GM12892 (cell line): Measurements from ENCODE around the gene MTRFR.
"Not testable (repeated sequence)": the region's sequence is repeated elsewhere in the genome, so short reads cannot be mapped to it uniquely, and the experiment has no call there.

Experiments
- DNase-seq: peaks from one replicate; pipeline ENCODE4 v3.0.0; 2011; ENCODE audit not compliant: insufficient read length
- FAIRE-seq: peaks from 2 replicates; lab custom pipeline; 2011; peaks lifted over from hg19 to GRCh38; lab: Jason Lieb, UNC
- POLR2A ChIP-seq: IDR thresholded peaks from 2 replicates; pipeline ENCODE4 v1.6.1; 2011; ENCODE audit warnings: low read depth, low read length, control low read depth
- POLR2AphosphoS5 ChIP-seq: IDR thresholded peaks from 2 replicates; pipeline ENCODE4 v1.6.1; 2011; ENCODE audit warnings: low read depth, low read length, control low read depth
- TAF1 ChIP-seq: IDR thresholded peaks from 2 replicates; pipeline ENCODE4 v1.6.1; 2011; ENCODE audit warnings: low read depth, mild to moderate bottlenecking, control low read depth, low read length, borderline replicate concordance

Gene MTRFR

GRCh38 chr12:123233505-123234308 is 471 bp downstream of the MTRFR start:
- TF ChIP-seq POLR2A = no peak
- no peak for TF ChIP-seq TAF1
- FAIRE-seq (no peak), DNase-seq (no peak)

DNA sequence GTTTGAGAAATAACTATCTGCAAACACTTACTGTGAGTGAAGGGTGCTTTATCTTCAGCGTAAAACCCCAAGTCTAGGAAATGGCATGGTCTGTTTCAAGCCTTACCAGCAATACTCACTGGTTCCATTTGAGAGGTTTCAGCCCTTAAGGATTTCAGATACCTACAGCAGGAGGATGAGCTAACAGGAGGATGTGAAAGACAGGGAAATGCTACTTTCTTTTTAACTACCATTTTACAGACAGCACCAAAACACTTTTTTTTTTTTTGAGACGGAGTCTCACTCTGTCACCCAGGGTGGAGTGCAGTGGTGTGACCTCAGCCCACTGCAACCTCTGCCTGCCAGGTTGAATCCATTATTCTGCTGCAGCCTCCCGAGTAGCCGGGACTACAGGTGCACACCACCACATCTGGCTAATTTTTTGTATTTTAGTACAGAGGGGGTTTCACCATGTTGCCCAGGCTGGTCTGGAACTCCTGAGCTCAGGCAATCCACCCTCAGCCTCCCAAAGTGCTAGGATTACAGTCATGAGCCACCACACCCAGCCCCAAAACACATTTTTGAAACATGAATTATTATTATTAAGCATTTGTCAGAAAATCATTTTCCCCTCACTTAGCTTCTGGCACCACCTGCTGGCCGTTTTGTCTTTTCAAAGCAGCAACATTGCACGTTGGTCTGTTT is 4.6 kb downstream of the MTRFR start:
- FAIRE-seq = peak; percentile 69
- DNase-seq = no peak
- TF ChIP-seq TAF1 = no peak
- no peak for TF ChIP-seq POLR2AphosphoS5
- TF ChIP-seq POLR2A = no peak

DNA sequence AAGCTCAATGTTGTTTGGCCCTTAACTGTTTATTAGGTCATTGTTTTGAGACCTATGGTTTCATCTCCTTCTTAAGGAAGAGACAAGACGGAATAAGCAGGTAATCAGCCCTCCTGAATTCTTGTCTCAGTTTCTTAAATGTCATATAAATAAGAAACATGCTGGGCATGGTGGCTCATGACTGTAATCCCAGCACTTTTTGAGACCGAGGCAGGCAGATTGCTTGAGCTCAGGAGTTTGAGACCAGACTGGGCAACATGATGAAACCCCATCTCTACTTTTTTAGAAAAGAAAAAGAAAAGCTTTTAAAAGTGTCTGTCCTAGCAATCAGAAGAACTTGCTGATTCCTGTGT is 5.1 kb downstream of the MTRFR start:
- FAIRE-seq = no peak
- DNase-seq = no peak
- TF ChIP-seq POLR2A (no peak), TAF1 (no peak), POLR2AphosphoS5 (no peak)

DNA sequence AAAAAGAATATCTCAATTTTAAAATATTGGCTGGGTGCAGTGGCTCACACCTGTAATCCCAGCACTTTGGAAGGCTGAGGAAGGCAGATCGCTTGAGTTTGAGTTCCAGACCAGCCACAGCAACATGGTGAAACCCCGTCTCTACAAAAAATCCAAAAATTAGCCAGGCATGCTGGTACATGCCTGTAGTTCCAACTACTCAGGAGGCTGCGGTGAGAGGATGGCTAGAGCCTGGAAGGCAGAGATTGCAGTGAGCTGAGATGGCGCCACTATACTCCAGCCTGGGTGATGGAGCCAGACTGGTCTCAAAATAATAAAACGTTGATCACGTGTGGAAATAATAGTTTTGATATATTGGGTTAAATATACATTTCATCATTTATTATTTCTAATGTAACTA is 5.7 kb downstream of the MTRFR start:
- no peak for TF ChIP-seq POLR2AphosphoS5
- TF ChIP-seq TAF1 = no peak
- TF ChIP-seq POLR2A = no peak
- DNase-seq (no peak), FAIRE-seq (no peak)

DNA sequence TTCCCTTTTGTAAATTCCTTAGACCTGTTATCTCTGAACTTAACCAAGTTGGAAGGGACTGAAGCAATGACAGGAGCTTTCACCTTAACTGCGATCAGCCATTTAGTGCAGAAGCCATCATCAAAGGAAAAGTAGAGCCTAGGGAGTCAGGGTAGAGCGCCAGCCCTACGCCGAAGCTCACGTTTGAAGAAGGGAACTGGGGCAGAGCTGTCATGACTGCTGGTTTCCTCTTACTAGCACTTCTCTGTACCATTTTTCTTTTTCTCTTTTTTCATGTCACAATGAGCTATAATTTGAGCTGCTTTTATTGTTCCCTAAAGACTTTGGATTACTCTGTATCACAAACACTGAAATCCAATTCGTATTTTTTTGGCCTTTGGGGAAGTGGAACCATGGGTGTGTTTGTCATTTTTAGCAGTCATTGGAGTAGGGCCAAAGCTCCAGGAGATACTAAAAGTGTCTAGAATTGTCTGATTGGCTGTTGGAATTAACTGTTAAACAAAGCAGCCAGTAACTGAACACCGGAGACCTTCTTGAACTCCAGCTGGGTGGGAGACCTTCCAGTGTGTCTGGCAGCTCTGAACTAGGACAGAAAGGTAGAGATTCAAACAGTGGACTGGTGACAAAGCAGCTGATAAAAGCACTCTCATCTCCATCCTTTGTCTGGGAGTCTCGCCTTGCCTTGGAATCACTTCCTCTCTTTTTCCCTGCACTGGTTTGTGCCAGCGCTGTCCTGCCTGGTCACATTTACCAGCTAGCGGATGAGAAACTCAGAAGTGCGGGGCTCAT is 9.1 kb downstream of the MTRFR start:
- no peak for DNase-seq
- TF ChIP-seq TAF1 (no peak), POLR2AphosphoS5 (no peak), POLR2A (no peak)

DNA sequence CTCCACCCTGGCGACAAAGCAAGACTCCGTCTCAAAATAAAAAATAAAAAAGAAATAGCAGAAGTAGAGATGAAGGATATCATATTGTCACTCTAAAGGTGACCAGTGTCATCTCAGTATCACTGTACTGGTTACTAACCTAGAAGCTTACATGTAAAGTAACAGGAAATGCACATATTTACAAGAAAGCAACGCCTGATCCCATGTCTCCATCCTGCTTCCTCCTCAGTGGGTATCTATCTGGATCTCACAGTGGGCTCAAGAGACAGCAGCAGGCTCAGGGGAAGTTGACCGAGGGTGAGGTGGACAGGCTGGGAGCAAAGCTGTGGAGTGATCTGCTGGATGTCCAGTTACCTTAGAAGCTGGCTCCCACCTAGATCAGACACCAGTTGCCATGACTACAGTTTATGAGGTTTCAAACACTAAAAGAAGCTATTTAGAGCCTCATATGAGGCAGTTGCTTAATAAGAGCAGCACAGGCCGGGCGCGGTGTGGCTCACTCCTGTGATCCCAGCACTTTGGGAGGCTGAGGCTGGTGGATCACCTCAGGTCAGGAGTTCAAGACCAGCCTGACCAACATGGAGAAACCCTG is 10.5 kb downstream of the MTRFR start:
- FAIRE-seq (no peak), DNase-seq (no peak)
- no peak for TF ChIP-seq TAF1
- TF ChIP-seq POLR2AphosphoS5 = no peak
- no peak for TF ChIP-seq POLR2A

More for the DNA sequence above, 9.1 kb downstream of the MTRFR start:
- FAIRE-seq = no peak

DNA sequence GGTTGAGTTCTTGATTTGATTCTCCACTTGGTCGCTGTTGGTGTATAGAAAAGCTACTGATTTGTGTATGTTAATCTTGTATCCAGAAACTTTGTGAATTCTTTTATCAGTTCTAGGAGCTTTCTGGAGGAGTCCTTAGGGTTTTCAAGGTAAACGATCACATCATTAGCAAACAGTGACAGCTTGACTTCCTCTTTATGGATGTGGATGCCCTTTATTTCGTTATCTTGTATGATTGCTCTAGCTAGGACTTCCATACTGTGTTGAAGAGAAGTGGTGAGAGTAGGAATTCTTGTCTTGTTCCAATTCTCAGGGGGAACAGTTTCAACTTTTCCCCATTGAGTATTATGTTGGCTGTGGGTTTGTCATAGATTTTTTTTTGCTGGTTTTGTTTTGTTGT is 12.4 kb downstream of the MTRFR start:
- FAIRE-seq (no peak), DNase-seq (no peak)
- no peak for TF ChIP-seq POLR2AphosphoS5
- TF ChIP-seq POLR2A = no peak
- no peak for TF ChIP-seq TAF1

- not testable (repeated sequence) for FAIRE-seq, DNase-seq
Measured at GRCh38 chr12:123248129-123248528, 14.9 kb downstream of the MTRFR start.

DNA sequence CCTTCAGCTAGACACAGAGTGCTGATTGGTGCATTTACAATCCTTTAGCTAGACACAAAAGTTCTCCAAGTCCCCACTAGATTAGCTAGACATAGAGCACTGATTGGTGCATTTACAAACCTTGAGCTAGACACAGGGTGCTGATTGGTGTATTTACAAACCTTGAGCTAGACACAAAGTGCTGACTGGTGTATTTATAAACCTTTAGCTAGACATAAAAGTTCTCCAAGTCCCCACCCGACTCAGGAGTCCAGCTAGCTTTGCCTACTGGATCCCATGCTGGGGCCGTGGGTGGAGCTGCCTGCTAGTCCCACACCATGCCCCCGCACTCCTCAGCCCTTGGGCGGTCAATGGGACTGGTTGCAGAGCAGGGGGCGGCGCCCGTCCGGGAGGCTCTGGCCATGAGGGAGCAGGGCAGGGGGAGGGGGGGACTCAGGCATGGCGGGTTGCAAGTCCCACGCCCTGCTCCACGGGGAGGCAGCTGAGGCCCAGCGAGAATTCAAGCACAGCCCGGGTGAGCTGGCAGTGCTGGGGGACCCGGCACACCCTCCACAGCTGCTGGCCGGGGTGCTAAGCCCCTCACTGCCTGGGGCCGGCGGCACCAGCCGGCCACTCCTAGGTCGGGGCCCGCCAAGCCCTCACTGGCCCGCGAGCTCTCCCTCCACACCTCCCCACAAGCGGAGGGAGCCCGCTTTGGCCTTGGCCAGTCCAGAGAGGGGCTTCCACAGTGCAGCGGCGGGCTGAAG is 15.9 kb downstream of the MTRFR start:
- not testable (repeated sequence) for FAIRE-seq

DNA sequence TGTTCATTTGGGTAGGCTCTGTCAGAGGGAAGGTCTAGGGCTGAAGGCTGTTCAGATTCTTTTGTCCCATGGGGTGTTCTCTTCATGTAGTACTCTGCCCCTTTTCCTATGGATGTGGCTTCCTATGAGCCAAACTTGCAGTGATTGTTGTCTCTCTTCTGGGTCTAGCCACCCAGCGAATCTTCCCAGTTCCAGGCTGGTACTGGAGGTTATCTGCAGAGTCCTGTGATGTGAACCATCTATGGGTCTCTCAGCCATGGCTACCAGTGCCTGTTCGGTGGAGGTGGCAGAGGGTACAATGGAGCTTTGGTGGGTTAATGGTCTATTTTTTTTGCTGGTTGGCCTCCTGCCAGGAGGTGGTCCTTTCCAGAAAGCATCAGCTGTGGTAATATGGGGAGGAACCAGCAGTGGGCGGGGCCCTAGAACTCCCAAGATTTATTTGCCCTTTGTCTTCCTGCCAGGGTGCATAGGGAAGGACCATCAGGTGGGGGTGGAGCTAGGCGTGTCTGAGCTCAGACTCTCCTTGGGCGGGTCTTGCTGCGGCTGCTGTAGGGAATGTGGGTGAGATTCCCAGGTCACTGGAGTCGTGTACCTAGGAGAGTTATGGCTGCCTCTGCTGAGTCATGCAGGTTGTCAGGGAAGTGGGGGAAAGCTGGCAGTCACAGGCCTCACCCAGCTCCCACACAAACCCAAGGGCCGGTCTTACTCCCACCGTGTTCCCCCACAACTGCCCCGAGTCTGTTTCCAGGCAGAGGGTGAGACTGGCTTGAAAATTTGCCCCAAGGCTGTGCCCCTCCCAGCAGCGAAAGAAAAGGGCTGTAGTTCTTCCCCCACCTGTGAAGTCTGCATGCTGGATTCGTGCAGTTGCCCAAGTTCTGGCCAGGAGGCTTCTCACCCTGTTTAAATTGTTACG is 17.5 kb downstream of the MTRFR start:
- DNase-seq (no peak), FAIRE-seq (no peak)
- TF ChIP-seq POLR2AphosphoS5 (no peak), POLR2A (no peak), TAF1 (no peak)

More for the DNA sequence above, 15.9 kb downstream of the MTRFR start:
- DNase-seq = not testable (repeated sequence)
